Astrocyte (in vitro differentiated cells and primary cell): ENCODE results near the gene IDUA. TPM values are rescaled to one million over a fixed set of nuclear protein-coding genes. Genes with fewer than 3 reads are reported as not detected.

ENCODE experiments used
- DNase-seq: peaks from one replicate; pipeline ENCODE4 v3.0.0-alpha.2; 2010; ENCODE audit warnings: low read depth
- FAIRE-seq: peaks from 2 replicates; lab custom pipeline; 2011; peaks lifted over from hg19 to GRCh38; lab: Jason Lieb, UNC
- H2AFZ ChIP-seq: 2 replicates; pipeline ENCODE4 v1.6.0; 2012; ENCODE audit warnings: low read depth, low read length, inconsistent platforms
- H3K27ac ChIP-seq: 2 replicates; pipeline ENCODE4 v1.5.1; 2011; ENCODE audit warnings: low read depth, low read length, inconsistent platforms
- H3K27me3 ChIP-seq: 2 replicates; pipeline ENCODE4 v1.6.0; 2011; ENCODE audit warnings: low read length, inconsistent platforms; ENCODE audit not compliant: insufficient read depth
- H3K36me3 ChIP-seq: 2 replicates; pipeline ENCODE4 v1.5.1; 2011; ENCODE audit warnings: low read length, inconsistent platforms; ENCODE audit not compliant: insufficient read depth
- H3K4me1 ChIP-seq: 2 replicates; pipeline ENCODE4 v1.5.1; 2011; ENCODE audit warnings: low read length, inconsistent platforms; ENCODE audit not compliant: insufficient read depth
- H3K4me2 ChIP-seq: 2 replicates; pipeline ENCODE4 v1.6.0; 2012; ENCODE audit warnings: low read length, inconsistent platforms
- H3K4me3 ChIP-seq: 2 replicates; pipeline ENCODE4 v1.5.1; 2011; ENCODE audit warnings: low read depth, mild to moderate bottlenecking, low read length, inconsistent platforms; ENCODE audit not compliant: insufficient read depth
- H3K79me2 ChIP-seq: 2 replicates; pipeline ENCODE4 v1.6.0; 2012; ENCODE audit warnings: mild to moderate bottlenecking, low read length, inconsistent platforms; ENCODE audit not compliant: insufficient read depth
- H3K9ac ChIP-seq: 2 replicates; pipeline ENCODE4 v1.6.0; 2012; ENCODE audit warnings: mild to moderate bottlenecking, low read length, inconsistent platforms
- H3K9me3 ChIP-seq: 2 replicates; pipeline ENCODE4 v1.5.1; 2012; ENCODE audit warnings: low read depth, mild to moderate bottlenecking, low read length, inconsistent platforms; ENCODE audit not compliant: insufficient read depth
- H4K20me1 ChIP-seq: 2 replicates; pipeline ENCODE4 v1.6.0; 2012; ENCODE audit warnings: low read length, inconsistent platforms; ENCODE audit not compliant: insufficient read depth
- H3K27ac Mint-ChIP-seq: one replicate; pipeline ENCODE4 v1.8.0; 2021; ENCODE audit warnings: mild to moderate bottlenecking, mixed read lengths; ENCODE audit not compliant: unreplicated experiment
- H3K27me3 Mint-ChIP-seq: one replicate; pipeline ENCODE4 v1.8.0; 2021; ENCODE audit warnings: low read depth, mixed read lengths; ENCODE audit not compliant: unreplicated experiment
- H3K36me3 Mint-ChIP-seq: one replicate; pipeline ENCODE4 v1.8.0; 2021; ENCODE audit warnings: low read depth, mixed read lengths; ENCODE audit not compliant: unreplicated experiment
- H3K4me1 Mint-ChIP-seq: one replicate; pipeline ENCODE4 v1.8.0; 2021; ENCODE audit warnings: low read depth, mixed read lengths; ENCODE audit not compliant: unreplicated experiment
- H3K4me3 Mint-ChIP-seq: one replicate; pipeline ENCODE4 v1.8.0; 2021; ENCODE audit warnings: mild to moderate bottlenecking, moderate library complexity, mixed read lengths; ENCODE audit not compliant: unreplicated experiment
- H3K9me3 Mint-ChIP-seq: one replicate; pipeline ENCODE4 v1.8.0; 2021; ENCODE audit warnings: mild to moderate bottlenecking, mixed read lengths; ENCODE audit not compliant: unreplicated experiment
- CTCF ChIP-seq: IDR thresholded peaks from 2 replicates; pipeline ENCODE4 v1.5.1; 2011; ENCODE audit warnings: low read depth, mild to moderate bottlenecking, inconsistent platforms, low read length, moderate library complexity; ENCODE audit not compliant: insufficient read depth
- EZH2 ChIP-seq: IDR thresholded peaks from 2 replicates; pipeline ENCODE4 v1.6.1; 2012; ENCODE audit warnings: mild to moderate bottlenecking, low read length, inconsistent platforms; ENCODE audit not compliant: insufficient read depth
- total RNA-seq: library from RNA; stranded (reverse); gene quantifications from 2 replicates; pipeline ENCODE4 v1.2.1, GENCODE V29; 2021

Gene IDUA
- total RNA-seq, 1 donor from 2014 or later, result 20.5 TPM

- DNase-seq (no peak), FAIRE-seq (no peak)
- H3K9me3 Mint-ChIP-seq, result peaks cover 2% of the 10 kb centered on the region
- no peak overlapping the region for H3K4me3 Mint-ChIP-seq
- Histone ChIP-seq H3K36me3 (peaks cover 10% of the 10 kb centered on the region), H3K4me3 (no peak overlapping the region), H3K4me2 (no peak overlapping the region), H3K27me3 (no peaks in the 10 kb centered on the region), H3K79me2 (peaks cover 30% of the 10 kb centered on the region), H2AFZ (no peak overlapping the region), H4K20me1 (peaks cover 36% of the 10 kb centered on the region), H3K9me3 (no peaks in the 10 kb centered on the region), H3K9ac (no peak overlapping the region), H3K4me1 (peaks cover 26% of the 10 kb centered on the region), H3K27ac (no peak overlapping the region)
- TF ChIP-seq EZH2, result no peak
- TF ChIP-seq CTCF, result no peak
- no peaks in the 10 kb centered on the region for H3K27me3 Mint-ChIP-seq
- H3K4me1 Mint-ChIP-seq, result peaks cover 3% of the 10 kb centered on the region
- H3K27ac Mint-ChIP-seq, result no peak overlapping the region
- no peaks in the 10 kb centered on the region for H3K36me3 Mint-ChIP-seq
Measured at GRCh38 chr4:1022051-1022738, 35.4 kb downstream of the IDUA start.

GRCh38 chr4:1022739-1023066, 35.9 kb downstream of the IDUA start:
- H3K4me2 ChIP-seq, result no peak overlapping the region
- no peak overlapping the region for H3K27ac ChIP-seq
- no peaks in the 10 kb centered on the region for H3K9me3 ChIP-seq
- TF ChIP-seq CTCF (no peak), EZH2 (no peak)
- H3K4me1 ChIP-seq, result peaks cover 26% of the 10 kb centered on the region
- DNase-seq, result no peak
- H3K4me3 Mint-ChIP-seq, result no peak overlapping the region
- H3K27me3 ChIP-seq, result no peaks in the 10 kb centered on the region
- no peak overlapping the region for H3K9ac ChIP-seq
- H3K79me2 ChIP-seq, result peaks cover 25% of the 10 kb centered on the region
- no peak overlapping the region for H3K4me3 ChIP-seq
- FAIRE-seq, result no peak
- H3K4me1 Mint-ChIP-seq, result peaks cover 3% of the 10 kb centered on the region
- no peak overlapping the region for H2AFZ ChIP-seq
- peaks cover 10% of the 10 kb centered on the region for H3K36me3 ChIP-seq
- H4K20me1 ChIP-seq, result peaks cover 30% of the 10 kb centered on the region
- no peaks in the 10 kb centered on the region for H3K36me3 Mint-ChIP-seq
- H3K27me3 Mint-ChIP-seq, result no peaks in the 10 kb centered on the region
- peaks cover 2% of the 10 kb centered on the region for H3K9me3 Mint-ChIP-seq
- H3K27ac Mint-ChIP-seq, result no peak overlapping the region

GRCh38 chr4:1023075-1023640, 36.3 kb downstream of the IDUA start:
- TF ChIP-seq EZH2 (no peak), CTCF (no peak)
- peaks cover 2% of the 10 kb centered on the region for H3K9me3 Mint-ChIP-seq
- no peak overlapping the region for H3K9ac ChIP-seq
- H3K27me3 Mint-ChIP-seq, result no peaks in the 10 kb centered on the region
- H2AFZ ChIP-seq, result no peak overlapping the region
- no peak overlapping the region for H3K27ac Mint-ChIP-seq
- H3K27me3 ChIP-seq, result no peaks in the 10 kb centered on the region
- H3K9me3 ChIP-seq, result no peaks in the 10 kb centered on the region
- FAIRE-seq, result no peak
- no peaks in the 10 kb centered on the region for H3K36me3 Mint-ChIP-seq
- no peak overlapping the region for H3K4me2 ChIP-seq
- no peak overlapping the region for H3K4me3 ChIP-seq
- no peak overlapping the region for H3K4me3 Mint-ChIP-seq
- no peak for DNase-seq
- H3K4me1 ChIP-seq, result peaks cover 21% of the 10 kb centered on the region
- peaks cover 3% of the 10 kb centered on the region for H3K4me1 Mint-ChIP-seq
- peaks cover 10% of the 10 kb centered on the region for H3K36me3 ChIP-seq
- H3K27ac ChIP-seq, result no peak overlapping the region
- H4K20me1 ChIP-seq, result peaks cover 26% of the 10 kb centered on the region
- H3K79me2 ChIP-seq, result peaks cover 20% of the 10 kb centered on the region
